Measurements from ENCODE around the gene TTL. TPM values are rescaled to one million over a fixed set of nuclear protein-coding genes. Genes with fewer than 3 reads are reported as not detected.
"Not testable (repeated sequence)": the region's sequence is repeated elsewhere in the genome, so short reads cannot be mapped to it uniquely, and the experiment has no call there.

Gene TTL
- total RNA-seq (10 to 100 TPM in 8 of 9 donors, 1 to 10 TPM in 1; 6.3 to 24.5 (median 19.2) TPM), polyA plus RNA-seq (10 to 100 TPM in 2 of 3 donors, 1 to 10 TPM in 1; 9.7 to 17.5 (median 13.7) TPM)
- long read RNA-seq, donor 1, full-length matches to known transcripts: 2 of 2 reads
- long read RNA-seq, donor 1, partial matches to known transcripts: 0 of 2 reads
- long read RNA-seq, donor 1, other reads (novel, unspliced or antisense): 0 of 2 reads
- long read RNA-seq, donor 2: 0 reads
- long read RNA-seq, donor 3: 0 reads
- long read RNA-seq, donor 4: 0 reads
- long read RNA-seq, donor 5, full-length matches to known transcripts: 10 of 23 reads
- long read RNA-seq, donor 5, partial matches to known transcripts: 0 of 23 reads
- long read RNA-seq, donor 5, other reads (novel, unspliced or antisense): 13 of 23 reads
- long read RNA-seq, donor 6, partial matches to known transcripts: 1 of 4 reads
- long read RNA-seq, donor 6, other reads (novel, unspliced or antisense): 3 of 4 reads
- long read RNA-seq, donor 7, full-length matches to known transcripts: 3 of 3 reads
- long read RNA-seq, donor 7, partial matches to known transcripts: 0 of 3 reads
- long read RNA-seq, donor 7, other reads (novel, unspliced or antisense): 0 of 3 reads
- long read RNA-seq, donor 8, full-length matches to known transcripts: 2 of 2 reads
- long read RNA-seq, donor 8, partial matches to known transcripts: 0 of 2 reads
- long read RNA-seq, donor 8, other reads (novel, unspliced or antisense): 0 of 2 reads
- long read RNA-seq, donor 9: 0 reads
- long read RNA-seq, donor 10, full-length matches to known transcripts: 1 of 1 reads
- long read RNA-seq, donor 10, partial matches to known transcripts: 0 of 1 reads
- long read RNA-seq, donor 10, other reads (novel, unspliced or antisense): 0 of 1 reads

GRCh38 chr2:112481528-112482233 lies at the start of gene TTL:
TTL (plus strand) TSS chr2:112482156; CDS start chr2:112482345, 189 bp downstream.
- peak; percentile 67 to 79 (median 74) for DNase-seq

GRCh38 chr2:112432390-112432734 lies 49.6 kb upstream of the TTL start:
- WGBS, 4 donors: 0 to 96% (median 47%) methylated on average over 5 to 22 of the region's 22 CpGs
- intact Hi-C loops (cut with DNase I): loop anchor here (5.0 kb wide), 3 partner anchors 160 to 310 kb away; partner anchors contain the start of gene ZC3H8 (in 1 of the 2)
- not testable (repeated sequence) for H3K36me3 ChIP-seq (replicated peaks in 1 of 2); DNase-seq; H3K4me1 ChIP-seq (replicated peaks in 1 of 2); H3K27me3 ChIP-seq; H3K9me3 ChIP-seq (replicated peaks in 1 of 3)
- Histone ChIP-seq H3K4me3 (peak overlapping the region in 2 of 4 donors; percentile 22 to 77), H3K27ac (peak overlapping the region in 4 of 5 donors; percentile 76 to 98 (median 84))

More at GRCh38 chr2:112481528-112482233, at the start of gene TTL:
- peak in 1 of 2 donors; percentile 36 for TF ChIP-seq POLR2A (IDR thresholded peaks at IDR 0.05)
- no peak for TF ChIP-seq CTCF (IDR thresholded peaks at IDR 0.05)
- 0 to 1% (median 0%) methylated on average over 18 to 77 of the region's 82 CpGs for WGBS, 4 donors
- intact Hi-C loops (cut with DNase I): loop anchor here in 1 of 2 donors (5.0 kb wide), 2 partner anchors 61 to 96 kb away; partner anchors contain the start of gene POLR1B
- Histone ChIP-seq H3K4me3 (peak within 1 kb of the TSS; percentile 21 to 95 (median 60)), H3K9me3 (replicated peaks in 1 of 3) (no peaks in the 10 kb centered on the region), H3K27ac (peak within 1 kb of the TSS; percentile 53 to 93 (median 83)), H3K4me1 (replicated peaks in 1 of 2) (peaks cover 7 to 19% of the 10 kb centered on the region in 2 donors), H3K27me3 (no peaks in the 10 kb centered on the region), H3K36me3 (replicated peaks in 1 of 2) (no peaks in the 10 kb centered on the region)

GRCh38 chr2:112432735-112433479 lies 49.0 kb upstream of the TTL start:
- 1 to 54% (median 41%) methylated on average over 17 to 94 of the region's 98 CpGs; no CpG with 5 or more reads in 1 of the 4 donors for WGBS, 4 donors
- not testable (repeated sequence) for H3K9me3 ChIP-seq (replicated peaks in 1 of 3); H3K36me3 ChIP-seq (replicated peaks in 1 of 2); H3K4me1 ChIP-seq (replicated peaks in 1 of 2); H3K27me3 ChIP-seq
- intact Hi-C loops (cut with DNase I): loop anchor here (5.0 kb wide), 3 partner anchors 161 to 311 kb away; partner anchors contain the start of gene ZC3H8 (in 1 of the 2)
- DNase-seq: peak in 5 of 7 donors; percentile 39 to 65 (median 45)
- H3K27ac ChIP-seq: peak overlapping the region; percentile 39 to 98 (median 82)
- H3K4me3 ChIP-seq: peak overlapping the region in 2 of 4 donors; percentile 22 to 77

GRCh38 chr2:112433480-112433879 lies 48.5 kb upstream of the TTL start, which contains the start of gene RGPD8:
RGPD8 (minus strand) TSS chr2:112433645; CDS start chr2:112433453, 192 bp downstream.
- not testable (repeated sequence) for H3K9me3 ChIP-seq (replicated peaks in 1 of 3); H3K36me3 ChIP-seq (replicated peaks in 1 of 2); H3K4me1 ChIP-seq (replicated peaks in 1 of 2); H3K27me3 ChIP-seq
- intact Hi-C loops (cut with DNase I): loop anchor here (5.0 kb wide), 3 partner anchors 161 to 311 kb away; partner anchors contain the start of gene ZC3H8 (in 1 of the 2)
- peak in 1 of 2 donors; percentile 29 for TF ChIP-seq POLR2A (IDR thresholded peaks at IDR 0.05)
- peak; percentile 43 to 74 (median 64) for TF ChIP-seq CTCF (IDR thresholded peaks at IDR 0.05)
- peak within 1 kb of the TSS in 2 of 4 donors; percentile 22 to 77 for H3K4me3 ChIP-seq
- H3K27ac ChIP-seq: peak within 1 kb of the TSS; percentile 39 to 98 (median 82)
- 0 to 1% (median 0%) methylated on average over 7 to 15 of the region's 26 CpGs for WGBS, 4 donors
- peak; percentile 89 to 96 (median 93) for DNase-seq

Measured in adrenal gland (tissue), 19 donors.